Osteoblast (primary cell): ENCODE results near the gene HYOU1. TPM values are rescaled to one million over a fixed set of nuclear protein-coding genes. Genes with fewer than 3 reads are reported as not detected.
"Not testable (repeated sequence)": the region's sequence is repeated elsewhere in the genome, so short reads cannot be mapped to it uniquely, and the experiment has no call there.

Source experiments
- DNase-seq: peaks from one replicate; pipeline ENCODE4 v3.0.0; 2011; ENCODE audit warnings: low spot score, mixed read lengths; ENCODE audit not compliant: insufficient read length; ENCODE audit errors: missing footprints
- H2AFZ ChIP-seq: 2 replicates; pipeline ENCODE4 v1.6.0; 2011; ENCODE audit warnings: mild to moderate bottlenecking, low read length
- H3K27ac ChIP-seq: 2 replicates; pipeline ENCODE4 v1.5.1; 2011; ENCODE audit warnings: mild to moderate bottlenecking, low read depth, low read length, moderate library complexity
- H3K27me3 ChIP-seq: 2 replicates; pipeline ENCODE4 v1.6.0; 2012; ENCODE audit warnings: mild to moderate bottlenecking, control low read depth, inconsistent platforms, low read length, moderate library complexity; ENCODE audit not compliant: insufficient read depth
- H3K36me3 ChIP-seq: 2 replicates; pipeline ENCODE4 v1.5.1; 2011; ENCODE audit warnings: mild to moderate bottlenecking, low read length, control low read depth, moderate library complexity; ENCODE audit not compliant: insufficient read depth
- H3K4me1 ChIP-seq: 2 replicates; pipeline ENCODE4 v1.5.1; 2011; ENCODE audit warnings: mild to moderate bottlenecking, low read length, control low read depth, moderate library complexity; ENCODE audit not compliant: insufficient read depth
- H3K4me2 ChIP-seq: 2 replicates; pipeline ENCODE4 v1.6.0; 2011; ENCODE audit warnings: mild to moderate bottlenecking, low read length; ENCODE audit not compliant: insufficient read depth
- H3K4me3 ChIP-seq: fragments of 200-600 bp; sonication (generic); 3 replicates; pipeline ENCODE4 v1.5.1; 2012; ENCODE audit warnings: mild to moderate bottlenecking, low read length, inconsistent platforms; ENCODE audit not compliant: insufficient read depth
- H3K79me2 ChIP-seq: 2 replicates; pipeline ENCODE4 v1.6.0; 2012; ENCODE audit warnings: mild to moderate bottlenecking, low read length, control low read depth, inconsistent platforms; ENCODE audit not compliant: insufficient read depth
- H3K9me3 ChIP-seq: 2 replicates; pipeline ENCODE4 v1.5.1; 2011; ENCODE audit warnings: low read depth, low read length, control low read depth
- H4K20me1 ChIP-seq: 2 replicates; pipeline ENCODE4 v1.6.0; 2012; ENCODE audit warnings: mild to moderate bottlenecking, low read length, control low read depth; ENCODE audit not compliant: insufficient read depth
- total RNA-seq: library from RNA; depleted of rRNA; stranded (reverse); fragments of >200 nt; gene quantifications from 2 replicates; pipeline ENCODE4 v1.2.3, GENCODE V29; 2012
- TF ChIP-seq, protein P1 (sequence below): IDR thresholded peaks from 2 replicates; pipeline ENCODE4 v1.5.1; 2011; ENCODE audit warnings: mild to moderate bottlenecking, low read depth, low read length, moderate library complexity; ENCODE audit errors: extremely low read depth

Gene HYOU1
- total RNA-seq, 1 donor, result 117 TPM

DNA sequence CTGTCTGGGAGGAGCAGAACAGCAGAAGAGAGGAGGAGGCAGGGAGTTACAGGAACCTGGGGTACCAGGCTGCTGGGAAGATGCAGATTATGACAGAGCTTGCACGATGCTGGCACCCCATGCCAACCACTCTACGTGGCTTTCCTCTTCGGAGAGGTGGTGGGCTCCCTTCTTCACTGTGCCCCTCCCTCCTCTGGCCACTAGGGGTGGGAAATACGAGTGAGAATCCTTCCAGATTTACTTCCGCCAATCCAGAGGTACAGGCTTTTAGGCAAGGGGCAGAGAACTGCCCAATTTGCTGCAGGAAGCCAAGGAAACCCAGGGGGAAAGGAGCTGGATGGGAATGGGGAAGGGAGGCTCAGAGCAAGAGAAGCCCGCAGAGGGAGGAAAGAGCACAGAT lies 12.3 kb downstream of the HYOU1 start:
- no peak for DNase-seq
- no peak overlapping the region for H3K4me3 ChIP-seq
- H3K27me3 ChIP-seq, result no peaks in the 10 kb centered on the region
- H3K27ac ChIP-seq, result no peak overlapping the region
- H3K4me2 ChIP-seq, result no peak overlapping the region
- TF ChIP-seq, protein P1, sequence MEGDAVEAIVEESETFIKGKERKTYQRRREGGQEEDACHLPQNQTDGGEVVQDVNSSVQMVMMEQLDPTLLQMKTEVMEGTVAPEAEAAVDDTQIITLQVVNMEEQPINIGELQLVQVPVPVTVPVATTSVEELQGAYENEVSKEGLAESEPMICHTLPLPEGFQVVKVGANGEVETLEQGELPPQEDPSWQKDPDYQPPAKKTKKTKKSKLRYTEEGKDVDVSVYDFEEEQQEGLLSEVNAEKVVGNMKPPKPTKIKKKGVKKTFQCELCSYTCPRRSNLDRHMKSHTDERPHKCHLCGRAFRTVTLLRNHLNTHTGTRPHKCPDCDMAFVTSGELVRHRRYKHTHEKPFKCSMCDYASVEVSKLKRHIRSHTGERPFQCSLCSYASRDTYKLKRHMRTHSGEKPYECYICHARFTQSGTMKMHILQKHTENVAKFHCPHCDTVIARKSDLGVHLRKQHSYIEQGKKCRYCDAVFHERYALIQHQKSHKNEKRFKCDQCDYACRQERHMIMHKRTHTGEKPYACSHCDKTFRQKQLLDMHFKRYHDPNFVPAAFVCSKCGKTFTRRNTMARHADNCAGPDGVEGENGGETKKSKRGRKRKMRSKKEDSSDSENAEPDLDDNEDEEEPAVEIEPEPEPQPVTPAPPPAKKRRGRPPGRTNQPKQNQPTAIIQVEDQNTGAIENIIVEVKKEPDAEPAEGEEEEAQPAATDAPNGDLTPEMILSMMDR, result peak; percentile 19
- H3K9me3 ChIP-seq, result no peaks in the 10 kb centered on the region
- no peaks in the 10 kb centered on the region for H3K4me1 ChIP-seq
- no peaks in the 10 kb centered on the region for H3K79me2 ChIP-seq
- H2AFZ ChIP-seq, result no peak overlapping the region
- peaks cover 52% of the 10 kb centered on the region for H3K36me3 ChIP-seq
- H4K20me1 ChIP-seq, result no peaks in the 10 kb centered on the region

DNA sequence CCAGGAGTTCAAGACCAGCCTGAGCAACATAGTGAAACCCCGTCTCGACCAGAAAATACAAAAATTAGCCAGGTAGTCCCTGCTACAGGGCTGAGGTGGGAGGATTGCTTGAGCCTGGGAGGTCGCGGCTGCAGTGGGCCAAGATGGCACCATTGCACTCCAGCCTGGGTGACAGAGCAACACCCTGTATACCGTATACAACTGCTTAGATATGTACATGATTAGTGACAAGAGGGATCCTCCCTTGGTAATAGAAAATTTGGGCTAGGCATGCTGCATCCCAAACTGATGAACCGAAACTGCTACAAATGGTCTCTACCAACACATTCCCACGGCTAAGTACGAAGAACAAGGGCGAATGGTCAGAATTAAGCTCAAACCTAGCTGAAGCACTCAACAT lies 14.1 kb downstream of the HYOU1 start:
- TF ChIP-seq, protein P1, result no peak
- Histone ChIP-seq H3K27ac (no peak overlapping the region), H3K9me3 (no peaks in the 10 kb centered on the region), H3K27me3 (no peaks in the 10 kb centered on the region), H3K4me2 (no peak overlapping the region), H3K4me1 (no peaks in the 10 kb centered on the region), H4K20me1 (no peaks in the 10 kb centered on the region), H3K4me3 (no peak overlapping the region), H3K79me2 (no peaks in the 10 kb centered on the region), H2AFZ (no peak overlapping the region), H3K36me3 (peaks cover 34% of the 10 kb centered on the region)
- no peak for DNase-seq

DNA sequence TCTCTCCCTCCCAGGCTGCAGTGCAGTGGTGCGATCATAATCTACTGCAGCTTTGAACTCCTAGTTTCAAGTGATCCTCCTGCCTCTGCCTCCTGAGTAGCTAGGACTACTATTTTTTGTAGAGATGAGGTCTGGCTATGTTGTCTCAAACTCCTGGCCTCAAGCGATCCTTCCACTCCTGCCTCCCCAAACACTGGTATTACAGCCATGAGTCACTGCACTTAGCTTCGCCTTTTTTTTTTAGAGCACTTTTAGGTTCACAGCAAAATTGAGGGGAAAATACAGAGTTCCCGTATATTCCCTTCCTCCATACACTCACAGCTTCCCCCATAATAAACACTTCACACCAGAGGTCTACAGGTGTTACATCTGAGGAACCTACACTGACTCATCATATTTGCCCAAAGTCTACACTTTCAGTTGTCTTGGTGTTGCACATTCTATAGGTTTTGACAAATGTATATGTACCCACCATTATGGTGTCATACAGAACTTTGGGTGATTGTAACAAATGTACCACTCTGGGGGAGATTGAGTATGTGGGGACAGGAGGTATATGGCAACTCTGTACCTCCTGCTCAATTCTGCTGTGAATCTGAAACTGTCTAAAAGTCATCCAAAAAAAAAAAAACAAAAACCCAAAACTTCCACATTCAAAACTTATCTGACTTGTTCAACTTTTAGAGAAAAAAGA lies 15.0 kb downstream of the HYOU1 start:
- no peak for DNase-seq
- no peaks in the 10 kb centered on the region for H4K20me1 ChIP-seq
- no peaks in the 10 kb centered on the region for H3K4me1 ChIP-seq
- no peak overlapping the region for H3K27ac ChIP-seq
- H2AFZ ChIP-seq, result no peak overlapping the region
- no peak overlapping the region for H3K4me3 ChIP-seq
- H3K27me3 ChIP-seq, result no peaks in the 10 kb centered on the region
- H3K79me2 ChIP-seq, result no peaks in the 10 kb centered on the region
- TF ChIP-seq, protein P1, result no peak
- peaks cover 25% of the 10 kb centered on the region for H3K36me3 ChIP-seq
- no peak overlapping the region for H3K4me2 ChIP-seq
- no peaks in the 10 kb centered on the region for H3K9me3 ChIP-seq

DNA sequence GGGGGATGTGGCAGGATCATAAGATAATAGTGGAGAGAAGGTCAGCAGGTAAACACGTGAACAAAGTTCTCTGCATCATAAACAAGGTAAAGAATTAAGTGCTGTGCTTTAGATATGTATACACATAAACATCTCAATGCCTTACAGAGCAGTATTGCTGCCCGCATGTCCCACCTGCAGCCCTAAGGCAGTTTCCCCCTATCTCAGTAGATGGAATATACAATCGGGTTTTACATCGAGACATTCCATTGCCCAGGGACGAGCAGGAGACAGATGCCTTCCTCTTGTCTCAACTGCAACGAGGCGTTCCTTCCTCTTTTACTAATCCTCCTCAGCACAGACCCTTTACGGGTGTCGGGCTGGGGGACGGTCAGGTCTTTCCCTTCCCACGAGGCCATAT lies 17.5 kb downstream of the HYOU1 start:
- H3K27me3 ChIP-seq, H3K4me2 ChIP-seq, H3K4me3 ChIP-seq, DNase-seq, H3K4me1 ChIP-seq, H3K9me3 ChIP-seq, H3K27ac ChIP-seq, H2AFZ ChIP-seq, H4K20me1 ChIP-seq, H3K36me3 ChIP-seq, H3K79me2 ChIP-seq: not testable (repeated sequence)
